Gastroesophageal sphincter (tissue), 4 donors: Measurements from ENCODE around the gene GNG4. TPM values are rescaled to one million over a fixed set of nuclear protein-coding genes. Genes with fewer than 3 reads are reported as not detected.

Source experiments
- ATAC-seq: fragments of 150-250 bp; one replicate; pipeline ENCODE4 v1.9.1; 2016; ENCODE audit warnings: mild to moderate bottlenecking, moderate library complexity
- H3K27ac ChIP-seq, 4 donors: fragments of 200-600 bp; sonication (generic) in 3 of 4; 1 replicate in 3 of 4; 2 replicates in 1 of 4; pipeline ENCODE4 v1.5.1; 2016 to 2019
- H3K27me3 ChIP-seq: fragments of 200-600 bp; sonication (generic); one replicate; pipeline ENCODE4 v1.5.1; 2019
- H3K36me3 ChIP-seq, 2 donors: fragments of 200-600 bp; sonication (generic); one replicate each; pipeline ENCODE4 v1.5.1; 2019; ENCODE audit warnings: control low read depth in 1 of 2
- H3K4me1 ChIP-seq, 3 donors: fragments of 200-600 bp; sonication (generic); 1 replicate in 2 of 3; 2 replicates in 1 of 3; pipeline ENCODE4 v1.5.1; 2016 to 2019; ENCODE audit warnings: control low read depth in 2 of 3
- H3K4me3 ChIP-seq, 2 donors: fragments of 200-600 bp; sonication (generic); one replicate each; pipeline ENCODE4 v1.5.1; 2019; ENCODE audit warnings: mild to moderate bottlenecking in 1 of 2, moderate library complexity in 1 of 2
- H3K9me3 ChIP-seq, 3 donors: fragments of 200-600 bp; sonication (generic); one replicate each; pipeline ENCODE4 v1.5.1; 2017 to 2019; ENCODE audit warnings: control low read depth in 2 of 3
- CTCF ChIP-seq, 4 experiments: fragments of 200-600 bp in 2 of 4; fragments of 450-650 bp in 2 of 4; sonication (generic) in 1 of 4; IDR thresholded peaks; one replicate each; pipeline ENCODE4 v1.5.1; 2017 to 2019; ENCODE audit warnings: antibody characterized with exemption in 4 of 4, mild to moderate bottlenecking in 2 of 4, moderate library complexity in 2 of 4
- EP300 ChIP-seq: sonication (generic); formaldehyde crosslinking; IDR thresholded peaks from one replicate; pipeline ENCODE4 v1.6.1; 2017; ENCODE audit warnings: antibody characterized with exemption, mild to moderate bottlenecking
- POLR2A ChIP-seq, 2 donors: fragments of 450-650 bp; IDR thresholded peaks; one replicate each; pipeline ENCODE4 v1.6.1; 2017; ENCODE audit warnings: antibody characterized with exemption in 2 of 2, mild to moderate bottlenecking in 2 of 2, moderate library complexity in 1 of 2
- POLR2AphosphoS5 ChIP-seq: sonication (generic); formaldehyde crosslinking; IDR thresholded peaks from one replicate; pipeline ENCODE4 v1.6.1; 2017; ENCODE audit warnings: antibody characterized with exemption
- WGBS, 2 donors: methylation state at CpG; one replicate each; pipeline ENCODE4 v1.1.5; 2018; ENCODE audit warnings: low coverage in 1 of 2; 5-methylcytosine and 5-hydroxymethylcytosine counted together
- total RNA-seq, 4 donors: library from RNA; depleted of rRNA; stranded (reverse); fragments of >200 nt; gene quantifications; one replicate each; pipeline ENCODE4 v1.1.0, GENCODE V29; 2016

Gene GNG4
- total RNA-seq: under 1 TPM in 3 of 4 donors, not detected in 1; 0.40 to 0.73 (median 0.52) TPM

- Histone ChIP-seq H3K4me3 (peak within 1 kb of the TSS; percentile 23 to 62), H3K36me3 (no peaks in the 10 kb centered on the region), H3K9me3 (peaks cover 0 to 6% (median 0%) of the 10 kb centered on the region in 3 donors), H3K27ac (no peak within 1 kb of the TSS), H3K4me1 (peaks cover 0 to 32% (median 21%) of the 10 kb centered on the region in 3 donors), H3K27me3 (peaks cover 96% of the 10 kb centered on the region)
- no CpG with 5 or more reads among the region's 111 CpGs for WGBS, 2 donors
- peak; percentile 27 for ATAC-seq
- TF ChIP-seq POLR2AphosphoS5 (no peak), POLR2A (IDR thresholded peaks at IDR 0.05) (no peak), CTCF (IDR thresholded peaks at IDR 0.05) (no peak), EP300 (no peak)
Observed at GRCh38 chr1:235649368-235650163, at the start of gene GNG4. Gene GNG4, minus strand, starts transcription at chr1:235649784. Its CDS starts 65,946 bp downstream, at chr1:235583838.

- Histone ChIP-seq H3K27ac (no peak overlapping the region), H3K27me3 (no peaks in the 10 kb centered on the region), H3K36me3 (peaks cover 0 to 96% of the 10 kb centered on the region in 2 donors), H3K9me3 (no peaks in the 10 kb centered on the region), H3K4me1 (no peaks in the 10 kb centered on the region), H3K4me3 (no peak overlapping the region)
- WGBS, 2 donors: 100% methylated on average over 1 to 2 of the region's 2 CpGs
- TF ChIP-seq EP300: no peak
- no peak for TF ChIP-seq CTCF (IDR thresholded peaks at IDR 0.05)
- TF ChIP-seq POLR2AphosphoS5: no peak
- no peak for TF ChIP-seq POLR2A (IDR thresholded peaks at IDR 0.05)
- no peak for ATAC-seq
Observed at GRCh38 chr1:235697508-235697907, 47.9 kb upstream of the GNG4 start.

- no peak for ATAC-seq
- Histone ChIP-seq H3K27ac (no peak overlapping the region), H3K36me3 (peaks cover 0 to 98% of the 10 kb centered on the region in 2 donors), H3K9me3 (no peaks in the 10 kb centered on the region), H3K27me3 (no peaks in the 10 kb centered on the region), H3K4me3 (no peak overlapping the region), H3K4me1 (no peaks in the 10 kb centered on the region)
- TF ChIP-seq POLR2A (IDR thresholded peaks at IDR 0.05) (no peak), CTCF (IDR thresholded peaks at IDR 0.05) (no peak), EP300 (no peak), POLR2AphosphoS5 (no peak)
- WGBS, 2 donors: 89 to 93% methylated on average over 4 of the region's 4 CpGs
Observed at GRCh38 chr1:235689356-235689755, 39.8 kb upstream of the GNG4 start.

GRCh38 chr1:235688096-235688495 is 38.5 kb upstream of the GNG4 start:
- no peak overlapping the region for H3K4me3 ChIP-seq
- ATAC-seq: no peak
- TF ChIP-seq EP300: no peak
- TF ChIP-seq POLR2AphosphoS5: no peak
- no peak for TF ChIP-seq CTCF (IDR thresholded peaks at IDR 0.05)
- no peak for TF ChIP-seq POLR2A (IDR thresholded peaks at IDR 0.05)
- H3K9me3 ChIP-seq: no peaks in the 10 kb centered on the region
- no peaks in the 10 kb centered on the region for H3K4me1 ChIP-seq
- H3K27me3 ChIP-seq: no peaks in the 10 kb centered on the region
- no peak overlapping the region for H3K27ac ChIP-seq
- WGBS, 2 donors: 86 to 92% methylated on average over 3 of the region's 3 CpGs
- H3K36me3 ChIP-seq: peaks cover 0 to 98% of the 10 kb centered on the region in 2 donors

- no peak overlapping the region for H3K4me3 ChIP-seq
- H3K27ac ChIP-seq: no peak overlapping the region
- ATAC-seq: no peak
- TF ChIP-seq POLR2AphosphoS5 (no peak), CTCF (IDR thresholded peaks at IDR 0.05) (no peak), EP300 (no peak), POLR2A (IDR thresholded peaks at IDR 0.05) (no peak)
- H3K36me3 ChIP-seq: peaks cover 0 to 88% of the 10 kb centered on the region in 2 donors
- no peaks in the 10 kb centered on the region for H3K27me3 ChIP-seq
- no peaks in the 10 kb centered on the region for H3K9me3 ChIP-seq
- 44% methylated on average over 1 of the region's 1 CpG; no CpG with 5 or more reads in 1 of the 2 donors for WGBS, 2 donors
- no peaks in the 10 kb centered on the region for H3K4me1 ChIP-seq
Observed at GRCh38 chr1:235683653-235684052, 34.1 kb upstream of the GNG4 start.
